Tibial nerve (tissue), 4 donors: ENCODE measurements around the gene TRIM59.

Experiments
- CTCF ChIP-seq, 5 experiments: fragments of 200-600 bp in 3 of 5; fragments of 450-650 bp in 2 of 5; sonication (generic) in 3 of 5; IDR thresholded peaks; one replicate each; pipeline ENCODE4 v1.5.1; 2016 to 2019; ENCODE audit warnings: antibody characterized with exemption in 5 of 5, mild to moderate bottlenecking in 3 of 5, moderate library complexity in 2 of 5
- EP300 ChIP-seq, 2 donors: sonication (generic); formaldehyde crosslinking; IDR thresholded peaks; one replicate each; pipeline ENCODE4 v1.6.1; 2017; ENCODE audit warnings: antibody characterized with exemption in 2 of 2, mild to moderate bottlenecking in 1 of 2

- no peak for TF ChIP-seq EP300 (IDR thresholded peaks at IDR 0.05)
- no peak for TF ChIP-seq CTCF (IDR thresholded peaks at IDR 0.05)
These were observed 26.3 kb upstream of the TRIM59 start for GRCh38 chr3:160475884-160476283.
